GM23338 (cell line): ENCODE results near the gene CLDN11. TPM values are rescaled to one million over a fixed set of nuclear protein-coding genes. Genes with fewer than 3 reads are reported as not detected.

Experiments
- ATAC-seq: fragments of 200-7000 bp; cut with Tn5 transposase; 3 replicates; pipeline ENCODE4 v1.9.1; 2020
- DNase-seq: peaks from one replicate; pipeline ENCODE4 v3.0.0-alpha.2; 2015; ENCODE audit warnings: low spot score
- H2AFZ ChIP-seq: fragments of 200-600 bp; sonication (generic); 2 replicates; pipeline ENCODE4 v1.8.0; 2016; ENCODE audit warnings: antibody characterized with exemption, mild to moderate bottlenecking, moderate library complexity
- H3F3A ChIP-seq: fragments of 200-600 bp; sonication (generic); replicated peaks from 2 replicates; pipeline ENCODE4 v1.8.0; 2017; ENCODE audit warnings: antibody characterized with exemption, mixed run types, low read depth
- H3K27ac ChIP-seq: fragments of 200-600 bp; sonication (generic); 2 replicates; pipeline ENCODE4 v1.6.1; 2016; ENCODE audit warnings: low read depth
- H3K27me3 ChIP-seq: fragments of 200-600 bp; sonication (generic); 2 replicates; pipeline ENCODE4 v1.8.0; 2016; ENCODE audit warnings: mild to moderate bottlenecking, mixed run types, moderate library complexity; ENCODE audit not compliant: insufficient read depth
- H3K36me3 ChIP-seq: fragments of 200-600 bp; sonication (generic); 2 replicates; pipeline ENCODE4 v1.8.0; 2016; ENCODE audit warnings: mild to moderate bottlenecking; ENCODE audit not compliant: insufficient read depth
- H3K4me1 ChIP-seq: fragments of 200-600 bp; sonication (generic); 2 replicates; pipeline ENCODE4 v1.8.0; 2016; ENCODE audit warnings: mild to moderate bottlenecking, moderate library complexity; ENCODE audit not compliant: insufficient read depth
- H3K4me2 ChIP-seq: fragments of 200-600 bp; sonication (generic); 2 replicates; pipeline ENCODE4 v1.7.1; 2017; ENCODE audit warnings: mixed run types
- H3K4me3 ChIP-seq: fragments of 200-600 bp; sonication (generic); 2 replicates; pipeline ENCODE4 v1.6.1; 2016; ENCODE audit warnings: mixed run types
- H3K79me2 ChIP-seq: fragments of 200-600 bp; sonication (generic); replicated peaks from 2 replicates; pipeline ENCODE4 v1.8.0; 2017; ENCODE audit warnings: mild to moderate bottlenecking; ENCODE audit not compliant: insufficient read depth
- H3K9me2 ChIP-seq: fragments of 200-600 bp; sonication (generic); 2 replicates; pipeline ENCODE4 v1.8.0; 2017; ENCODE audit not compliant: insufficient read depth
- H4K20me1 ChIP-seq: fragments of 200-600 bp; sonication (generic); replicated peaks from 2 replicates; pipeline ENCODE4 v1.8.0; 2017; ENCODE audit warnings: mild to moderate bottlenecking; ENCODE audit not compliant: insufficient read depth
- H3K27ac Mint-ChIP-seq: 2 replicates; pipeline ENCODE4 v1.8.0; 2020; ENCODE audit warnings: inconsistent platforms, mild to moderate bottlenecking, moderate library complexity, mixed read lengths
- H3K27me3 Mint-ChIP-seq: 3 replicates; pipeline ENCODE4 v1.8.0; 2022; ENCODE audit warnings: low read depth, mild to moderate bottlenecking, moderate library complexity, mixed read lengths, inconsistent platforms; ENCODE audit not compliant: insufficient read depth, poor library complexity
- H3K36me3 Mint-ChIP-seq: 3 replicates; pipeline ENCODE4 v1.8.0; 2021; ENCODE audit warnings: low read depth, mild to moderate bottlenecking, inconsistent platforms, moderate library complexity, mixed read lengths
- H3K4me1 Mint-ChIP-seq: 3 replicates; pipeline ENCODE4 v1.8.0; 2020; ENCODE audit warnings: mild to moderate bottlenecking, inconsistent platforms, mixed read lengths
- H3K4me3 Mint-ChIP-seq: 3 replicates; pipeline ENCODE4 v1.8.0; 2021; ENCODE audit warnings: moderate library complexity, mild to moderate bottlenecking, inconsistent platforms, mixed read lengths
- H3K9me3 Mint-ChIP-seq: 3 replicates; pipeline ENCODE4 v1.8.0; 2020; ENCODE audit warnings: moderate library complexity, mild to moderate bottlenecking, inconsistent platforms, mixed read lengths
- CREB1 ChIP-seq: fragments of 250-450 bp; sonication (Bioruptor Pico); IDR thresholded peaks from 2 replicates; pipeline ENCODE4 v1.5.0; 2020; ENCODE audit warnings: low read depth, mild to moderate bottlenecking, moderate library complexity
- CTCF ChIP-seq, 2 experiments: fragments of 200-600 bp in 1 of 2; sonication (generic) in 1 of 2; conservative IDR thresholded peaks; 2 replicates each; pipeline versions ENCODE4 v1.5.1 to v1.6.1; 2016 to 2017; ENCODE audit warnings: antibody characterized with exemption in 2 of 2, low read depth in 2 of 2, mild to moderate bottlenecking in 2 of 2, moderate library complexity in 1 of 2
- EZH2 ChIP-seq: fragments of 200-600 bp; sonication (generic); IDR thresholded peaks from one replicate; pipeline ENCODE4 v1.8.0; 2017; ENCODE audit warnings: antibody characterized with exemption, mild to moderate bottlenecking, low read depth; ENCODE audit not compliant: unreplicated experiment
- EZH2phosphoT487 ChIP-seq: fragments of 200-600 bp; sonication (generic); IDR thresholded peaks from one replicate; pipeline ENCODE4 v1.8.1; 2018; ENCODE audit warnings: antibody characterized with exemption; ENCODE audit not compliant: unreplicated experiment
- long read RNA-seq: library from polyadenylated mRNA; unstranded; transcript quantifications from one replicate; pipeline ENCODE4 v2.0.0, GENCODE V29; 2020; ENCODE audit not compliant: unreplicated experiment
- polyA plus RNA-seq: library from polyadenylated mRNA; unstranded; fragments of >200 nt; fragmentation: Nextera tagmentation; extraction: Ambion mirVana; gene quantifications from 2 replicates; pipeline ENCODE4 v1.2.1, GENCODE V29; 2016
- total RNA-seq: library from RNA; depleted of rRNA; stranded (reverse); fragments of >200 nt; shearing (Covaris generic); gene quantifications from 2 replicates; pipeline ENCODE4 v1.2.3, GENCODE V29; 2014; rRNA removed
- TF ChIP-seq, protein P1 (sequence below): fragments of 250-450 bp; sonication (Bioruptor Pico); IDR thresholded peaks from 2 replicates; pipeline ENCODE4 v1.5.0; 2020; ENCODE audit warnings: mild to moderate bottlenecking, moderate library complexity

The CLDN11 gene
- 8.1 and 8.3 TPM in 2 replicates for total RNA-seq
- 5.2 and 6.8 TPM in 2 replicates for polyA plus RNA-seq
- long read RNA-seq, result 0 reads

- H3K27ac ChIP-seq, result no peak within 1 kb of the TSS
- peak; percentile 83 for DNase-seq
Observed at GRCh38 chr3:170418422-170419398, at the start of gene CLDN11. Gene CLDN11 (plus strand): TSS chr3:170418868. CDS start chr3:170419067, 199 bp downstream.

GRCh38 chr3:170368921-170369320, 49.7 kb upstream of the CLDN11 start:
- ATAC-seq (no peak), DNase-seq (no peak)
- no peaks in the 10 kb centered on the region for H3K9me3 Mint-ChIP-seq
- no peak overlapping the region for H3K27ac Mint-ChIP-seq
- H3K27me3 ChIP-seq, result no peaks in the 10 kb centered on the region
- peaks cover 88% of the 10 kb centered on the region for H4K20me1 ChIP-seq
- H3K4me3 ChIP-seq, result peak overlapping the region; percentile 92
- peaks cover 14% of the 10 kb centered on the region; the same call in 1 of the 2 replicates for H3K36me3 ChIP-seq
- peak overlapping the region; percentile 64 for H3K4me2 ChIP-seq
- peak overlapping the region; percentile 32; the same call in 1 of the 2 replicates for H3K27ac ChIP-seq
- H3K79me2 ChIP-seq, result peaks cover 100% of the 10 kb centered on the region
- peaks cover 65% of the 10 kb centered on the region for H3K4me1 ChIP-seq
- peaks cover 8% of the 10 kb centered on the region for H3K27me3 Mint-ChIP-seq
- peaks cover 5% of the 10 kb centered on the region for H3F3A ChIP-seq
- H3K4me3 Mint-ChIP-seq, result no peak overlapping the region
- peaks cover 81% of the 10 kb centered on the region for H3K36me3 Mint-ChIP-seq
- H3K4me1 Mint-ChIP-seq, result peaks cover 33% of the 10 kb centered on the region
- H2AFZ ChIP-seq, result no peak overlapping the region
- TF ChIP-seq, protein P1, sequence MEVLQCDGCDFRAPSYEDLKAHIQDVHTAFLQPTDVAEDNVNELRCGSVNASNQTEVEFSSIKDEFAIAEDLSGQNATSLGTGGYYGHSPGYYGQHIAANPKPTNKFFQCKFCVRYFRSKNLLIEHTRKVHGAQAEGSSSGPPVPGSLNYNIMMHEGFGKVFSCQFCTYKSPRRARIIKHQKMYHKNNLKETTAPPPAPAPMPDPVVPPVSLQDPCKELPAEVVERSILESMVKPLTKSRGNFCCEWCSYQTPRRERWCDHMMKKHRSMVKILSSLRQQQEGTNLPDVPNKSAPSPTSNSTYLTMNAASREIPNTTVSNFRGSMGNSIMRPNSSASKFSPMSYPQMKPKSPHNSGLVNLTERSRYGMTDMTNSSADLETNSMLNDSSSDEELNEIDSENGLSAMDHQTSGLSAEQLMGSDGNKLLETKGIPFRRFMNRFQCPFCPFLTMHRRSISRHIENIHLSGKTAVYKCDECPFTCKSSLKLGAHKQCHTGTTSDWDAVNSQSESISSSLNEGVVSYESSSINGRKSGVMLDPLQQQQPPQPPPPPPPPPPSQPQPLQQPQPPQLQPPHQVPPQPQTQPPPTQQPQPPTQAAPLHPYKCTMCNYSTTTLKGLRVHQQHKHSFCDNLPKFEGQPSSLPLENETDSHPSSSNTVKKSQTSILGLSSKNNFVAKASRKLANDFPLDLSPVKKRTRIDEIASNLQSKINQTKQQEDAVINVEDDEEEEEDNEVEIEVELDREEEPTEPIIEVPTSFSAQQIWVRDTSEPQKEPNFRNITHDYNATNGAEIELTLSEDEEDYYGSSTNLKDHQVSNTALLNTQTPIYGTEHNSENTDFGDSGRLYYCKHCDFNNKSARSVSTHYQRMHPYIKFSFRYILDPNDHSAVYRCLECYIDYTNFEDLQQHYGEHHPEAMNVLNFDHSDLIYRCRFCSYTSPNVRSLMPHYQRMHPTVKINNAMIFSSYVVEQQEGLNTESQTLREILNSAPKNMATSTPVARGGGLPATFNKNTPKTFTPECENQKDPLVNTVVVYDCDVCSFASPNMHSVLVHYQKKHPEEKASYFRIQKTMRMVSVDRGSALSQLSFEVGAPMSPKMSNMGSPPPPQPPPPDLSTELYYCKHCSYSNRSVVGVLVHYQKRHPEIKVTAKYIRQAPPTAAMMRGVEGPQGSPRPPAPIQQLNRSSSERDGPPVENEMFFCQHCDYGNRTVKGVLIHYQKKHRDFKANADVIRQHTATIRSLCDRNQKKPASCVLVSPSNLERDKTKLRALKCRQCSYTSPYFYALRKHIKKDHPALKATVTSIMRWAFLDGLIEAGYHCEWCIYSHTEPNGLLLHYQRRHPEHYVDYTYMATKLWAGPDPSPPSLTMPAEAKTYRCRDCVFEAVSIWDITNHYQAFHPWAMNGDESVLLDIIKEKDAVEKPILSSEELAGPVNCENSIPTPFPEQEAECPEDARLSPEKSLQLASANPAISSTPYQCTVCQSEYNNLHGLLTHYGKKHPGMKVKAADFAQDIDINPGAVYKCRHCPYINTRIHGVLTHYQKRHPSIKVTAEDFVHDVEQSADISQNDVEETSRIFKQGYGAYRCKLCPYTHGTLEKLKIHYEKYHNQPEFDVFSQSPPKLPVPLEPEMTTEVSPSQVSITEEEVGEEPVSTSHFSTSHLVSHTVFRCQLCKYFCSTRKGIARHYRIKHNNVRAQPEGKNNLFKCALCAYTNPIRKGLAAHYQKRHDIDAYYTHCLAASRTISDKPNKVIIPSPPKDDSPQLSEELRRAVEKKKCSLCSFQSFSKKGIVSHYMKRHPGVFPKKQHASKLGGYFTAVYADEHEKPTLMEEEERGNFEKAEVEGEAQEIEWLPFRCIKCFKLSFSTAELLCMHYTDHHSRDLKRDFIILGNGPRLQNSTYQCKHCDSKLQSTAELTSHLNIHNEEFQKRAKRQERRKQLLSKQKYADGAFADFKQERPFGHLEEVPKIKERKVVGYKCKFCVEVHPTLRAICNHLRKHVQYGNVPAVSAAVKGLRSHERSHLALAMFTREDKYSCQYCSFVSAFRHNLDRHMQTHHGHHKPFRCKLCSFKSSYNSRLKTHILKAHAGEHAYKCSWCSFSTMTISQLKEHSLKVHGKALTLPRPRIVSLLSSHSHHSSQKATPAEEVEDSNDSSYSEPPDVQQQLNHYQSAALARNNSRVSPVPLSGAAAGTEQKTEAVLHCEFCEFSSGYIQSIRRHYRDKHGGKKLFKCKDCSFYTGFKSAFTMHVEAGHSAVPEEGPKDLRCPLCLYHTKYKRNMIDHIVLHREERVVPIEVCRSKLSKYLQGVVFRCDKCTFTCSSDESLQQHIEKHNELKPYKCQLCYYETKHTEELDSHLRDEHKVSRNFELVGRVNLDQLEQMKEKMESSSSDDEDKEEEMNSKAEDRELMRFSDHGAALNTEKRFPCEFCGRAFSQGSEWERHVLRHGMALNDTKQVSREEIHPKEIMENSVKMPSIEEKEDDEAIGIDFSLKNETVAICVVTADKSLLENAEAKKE, result no peak
- TF ChIP-seq CTCF (conservative IDR thresholded peaks at IDR 0.05; ENCODE audit: low read depth in 2 of 2), result peak in 1 of 2 experiments; percentile 42; a peak in 2 of 4 replicates
- no peaks in the 10 kb centered on the region for H3K9me2 ChIP-seq

More at GRCh38 chr3:170418422-170419398, at the start of gene CLDN11:
- no peaks in the 10 kb centered on the region for H3K79me2 ChIP-seq
- H3F3A ChIP-seq, result peaks cover 18% of the 10 kb centered on the region
- peak within 1 kb of the TSS; percentile 92 for H3K4me2 ChIP-seq
- peak within 1 kb of the TSS; percentile 98 for H2AFZ ChIP-seq
- Mint-ChIP-seq H3K36me3 (peaks cover 3% of the 10 kb centered on the region; the same call in 1 of the 3 replicates), H3K9me3 (0 out of 3 replicates have a peak, but pooled peaks cover 2% of the 10 kb centered on the region), H3K4me3 (peak within 1 kb of the TSS; percentile 83), H3K27ac (no peak within 1 kb of the TSS), H3K4me1 (peaks cover 16% of the 10 kb centered on the region), H3K27me3 (peaks cover 38% of the 10 kb centered on the region)
- H3K9me2 ChIP-seq, result 0 out of 2 replicates have a peak, but pooled peaks cover 4% of the 10 kb centered on the region
- TF ChIP-seq CREB1 (CRISPR knock-in tag) (0 out of 2 replicates have a peak, but pooled peaks have one; percentile 11), EZH2 (peak; percentile 34), EZH2phosphoT487 (no peak), CTCF (conservative IDR thresholded peaks at IDR 0.05; ENCODE audit: low read depth in 2 of 2) (peak in 1 of 2 experiments; percentile 34; a peak in 2 of 4 replicates)
- peak within 1 kb of the TSS; percentile 65 for H3K4me3 ChIP-seq
- H4K20me1 ChIP-seq, result no peaks in the 10 kb centered on the region
- peak; percentile 72 for ATAC-seq
- H3K36me3 ChIP-seq, result no peaks in the 10 kb centered on the region
- H3K27me3 ChIP-seq, result peaks cover 59% of the 10 kb centered on the region
- peaks cover 27% of the 10 kb centered on the region for H3K4me1 ChIP-seq
